Astrocyte of the spinal cord (primary cell): ENCODE measurements around the gene DRGX.
A peak's percentile ranks its signal among the peaks of the same experiment; 100 is the strongest.

Experiments
- DNase-seq: peaks from one replicate; pipeline ENCODE4 v3.0.0; 2011; ENCODE audit warnings: low read depth, low spot score
- H3K4me3 ChIP-seq: 2 replicates; pipeline ENCODE4 v1.5.1; 2011; ENCODE audit warnings: low read depth, mild to moderate bottlenecking, low read length, moderate library complexity
- in situ Hi-C: cut with HindIII; loops from 2 replicates; pipeline ENCODE4 v1.10.0; 2017; ENCODE audit warnings: low sequenced_read_pairs
- TF ChIP-seq, protein P1 (sequence below): IDR thresholded peaks from 2 replicates; pipeline ENCODE4 v1.5.1; 2012; ENCODE audit warnings: low read depth, mild to moderate bottlenecking, low read length, inconsistent platforms

The DRGX gene

DNA sequence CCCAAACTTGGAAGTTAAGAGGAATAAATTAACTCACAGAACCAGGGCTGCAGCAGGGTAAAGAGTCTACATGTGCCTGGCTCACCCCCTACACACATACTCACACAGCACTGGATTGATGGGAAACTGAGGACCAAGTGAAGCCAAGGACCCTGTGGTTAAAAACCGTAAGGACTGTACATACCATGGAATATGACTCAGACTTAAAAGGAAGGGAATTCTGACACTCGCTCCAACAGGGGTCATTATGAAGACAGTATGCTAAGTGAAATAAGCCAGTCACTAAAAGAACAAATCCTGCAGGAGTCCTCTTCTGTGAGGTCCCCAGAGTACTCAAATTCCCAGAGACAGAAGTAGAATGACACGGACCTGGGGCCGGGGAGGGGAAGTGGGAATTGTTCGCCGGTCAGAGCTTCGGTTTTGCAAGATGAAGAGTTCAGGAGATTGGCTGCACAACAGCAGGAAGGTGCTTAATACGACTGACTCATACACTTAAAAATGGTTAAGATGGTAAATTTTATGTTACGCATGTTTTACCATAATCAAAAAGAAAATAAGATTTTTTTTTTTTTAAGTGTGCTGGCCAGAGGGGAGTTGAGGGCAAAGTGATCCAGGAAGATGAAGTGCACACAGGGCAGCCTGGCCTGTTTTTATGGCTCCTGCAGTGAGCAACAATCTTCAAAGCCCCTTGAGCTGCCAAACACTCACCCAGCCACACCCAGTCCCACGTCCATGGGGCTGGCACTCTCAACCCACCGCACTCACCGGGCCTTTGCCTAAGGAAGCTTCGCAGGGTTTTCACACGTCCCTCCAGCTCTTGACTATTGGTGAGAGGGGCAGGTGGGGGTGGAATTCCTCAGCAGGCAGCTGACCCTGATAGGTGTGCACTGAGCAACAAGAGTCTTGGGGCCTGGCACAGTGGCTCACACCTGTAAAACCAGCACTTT lies 26.4 kb downstream of the DRGX start:
- in situ Hi-C loops, result no loop called here
- H3K4me3 ChIP-seq, result no peak overlapping the region
- DNase-seq, result peak; percentile 67
- TF ChIP-seq, protein P1, sequence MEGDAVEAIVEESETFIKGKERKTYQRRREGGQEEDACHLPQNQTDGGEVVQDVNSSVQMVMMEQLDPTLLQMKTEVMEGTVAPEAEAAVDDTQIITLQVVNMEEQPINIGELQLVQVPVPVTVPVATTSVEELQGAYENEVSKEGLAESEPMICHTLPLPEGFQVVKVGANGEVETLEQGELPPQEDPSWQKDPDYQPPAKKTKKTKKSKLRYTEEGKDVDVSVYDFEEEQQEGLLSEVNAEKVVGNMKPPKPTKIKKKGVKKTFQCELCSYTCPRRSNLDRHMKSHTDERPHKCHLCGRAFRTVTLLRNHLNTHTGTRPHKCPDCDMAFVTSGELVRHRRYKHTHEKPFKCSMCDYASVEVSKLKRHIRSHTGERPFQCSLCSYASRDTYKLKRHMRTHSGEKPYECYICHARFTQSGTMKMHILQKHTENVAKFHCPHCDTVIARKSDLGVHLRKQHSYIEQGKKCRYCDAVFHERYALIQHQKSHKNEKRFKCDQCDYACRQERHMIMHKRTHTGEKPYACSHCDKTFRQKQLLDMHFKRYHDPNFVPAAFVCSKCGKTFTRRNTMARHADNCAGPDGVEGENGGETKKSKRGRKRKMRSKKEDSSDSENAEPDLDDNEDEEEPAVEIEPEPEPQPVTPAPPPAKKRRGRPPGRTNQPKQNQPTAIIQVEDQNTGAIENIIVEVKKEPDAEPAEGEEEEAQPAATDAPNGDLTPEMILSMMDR, result no peak

DNA sequence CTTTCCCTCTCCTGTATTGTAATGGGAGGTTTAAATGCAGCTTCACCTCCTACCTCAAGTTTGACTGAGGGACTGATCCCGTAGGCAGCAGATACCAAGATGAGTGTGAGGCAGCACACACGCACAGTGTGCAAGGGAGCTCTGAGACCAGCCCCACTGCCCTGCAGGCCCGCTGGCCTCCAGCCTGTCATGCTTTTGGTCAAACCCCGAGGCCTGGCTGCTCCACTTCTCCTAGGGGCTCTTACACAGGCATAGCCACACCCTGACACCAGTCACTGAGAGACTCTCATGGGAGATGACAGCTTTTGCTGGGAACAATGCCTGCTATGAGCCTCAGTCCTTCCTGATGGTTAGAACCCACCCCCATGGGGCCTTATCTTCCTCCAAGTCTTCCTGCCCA lies 27.6 kb downstream of the DRGX start:
- TF ChIP-seq, protein P1, result no peak

GRCh38 chr10:49367600-49367999 lies 28.3 kb downstream of the DRGX start:
- no peak for DNase-seq
- in situ Hi-C loops, result no loop called here
- TF ChIP-seq, protein P1, result no peak
- H3K4me3 ChIP-seq, result no peak overlapping the region

More for the DNA sequence above, 27.6 kb downstream of the DRGX start:
- H3K4me3 ChIP-seq, result no peak overlapping the region
- in situ Hi-C loops, result no loop called here
- DNase-seq, result no peak

- no peak overlapping the region for H3K4me3 ChIP-seq
- TF ChIP-seq, protein P1, result no peak
- no peak for DNase-seq
- in situ Hi-C loops, result no loop called here
These were observed 29.4 kb downstream of the DRGX start for GRCh38 chr10:49366460-49366859.

DNA sequence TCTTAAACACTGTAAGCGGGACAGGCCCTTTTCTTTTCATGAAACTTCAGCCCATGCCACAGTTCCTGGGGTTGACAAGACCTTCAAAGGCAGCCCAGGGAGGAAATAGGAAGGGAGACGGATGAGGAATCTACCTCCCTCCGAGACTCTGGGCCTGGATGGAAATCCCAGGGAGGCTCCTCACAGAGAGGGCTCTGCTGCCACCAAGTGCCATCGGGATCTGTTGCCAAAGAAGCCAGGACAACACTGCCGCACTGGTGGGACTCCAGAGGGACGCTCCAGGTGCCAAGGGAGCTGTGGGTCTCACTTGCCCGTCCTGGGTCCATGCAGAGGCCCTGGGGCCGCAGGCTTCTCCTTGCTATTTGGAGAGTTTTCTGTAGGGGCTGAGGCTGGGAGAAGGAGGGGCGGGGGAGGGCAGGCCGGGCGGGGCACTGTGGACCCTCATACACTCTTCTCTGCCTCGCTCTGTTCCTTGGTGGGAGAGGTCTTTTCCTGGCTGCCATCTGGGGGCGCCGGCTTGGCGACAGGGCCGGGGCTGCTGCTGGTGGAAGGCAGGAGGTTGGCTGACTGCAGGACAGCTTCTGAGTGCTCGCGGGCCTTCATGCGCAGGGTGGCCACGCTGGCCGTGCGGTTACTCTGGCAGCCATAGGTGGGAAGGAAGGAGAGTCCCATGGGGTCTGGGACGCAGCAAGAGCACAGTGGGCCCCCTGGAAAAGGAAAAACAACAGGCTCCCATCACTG lies 30.0 kb downstream of the DRGX start:
- in situ Hi-C loops, result no loop called here
- DNase-seq, result no peak
- TF ChIP-seq, protein P1, result no peak
- no peak overlapping the region for H3K4me3 ChIP-seq

DNA sequence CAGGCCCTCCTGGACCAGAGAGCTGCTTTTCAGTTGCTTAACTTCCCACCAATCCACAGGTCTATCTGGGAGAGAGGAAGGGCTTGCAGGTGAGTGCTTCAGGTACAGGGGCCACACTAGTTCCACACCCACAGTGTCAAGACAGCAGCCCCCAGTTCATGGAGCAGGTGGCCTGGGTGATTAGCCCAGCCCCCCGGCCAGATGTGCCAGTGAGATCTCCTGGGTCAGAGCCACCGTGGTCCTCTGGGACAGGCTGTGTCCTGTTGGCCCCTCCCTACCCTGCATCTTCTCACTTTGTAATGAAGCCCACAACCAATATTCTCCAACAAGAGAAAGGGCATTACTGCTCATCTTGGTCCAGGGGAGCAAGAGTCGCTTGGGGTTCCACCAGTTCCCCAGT lies 30.6 kb downstream of the DRGX start:
- TF ChIP-seq, protein P1, result no peak
- in situ Hi-C loops, result no loop called here
- no peak overlapping the region for H3K4me3 ChIP-seq
- no peak for DNase-seq
